Neural progenitor cell (in vitro differentiated cells): ENCODE results near the gene TRAK2. TPM values are rescaled to one million over a fixed set of nuclear protein-coding genes. Genes with fewer than 3 reads are reported as not detected.
"Not testable (repeated sequence)": the region's sequence is repeated elsewhere in the genome, so short reads cannot be mapped to it uniquely, and the experiment has no call there.

ENCODE experiments used
- DNase-seq: peaks from one replicate; pipeline ENCODE4 v3.0.0-alpha.2; 2016; ENCODE audit warnings: low spot score
- H2AFZ ChIP-seq: fragments of 200-600 bp; sonication (generic); replicated peaks from 2 replicates; pipeline ENCODE4 v1.6.1; 2016; ENCODE audit warnings: antibody characterized with exemption
- H3F3A ChIP-seq: fragments of 200-600 bp; sonication (generic); 2 replicates; pipeline ENCODE4 v1.6.1; 2016; ENCODE audit warnings: antibody characterized with exemption, low read depth
- H3K27ac ChIP-seq: fragments of 200-600 bp; sonication (generic); 2 replicates; pipeline ENCODE4 v1.5.1; 2016; ENCODE audit warnings: mild to moderate bottlenecking
- H3K27me3 ChIP-seq: fragments of 200-600 bp; sonication (generic); 2 replicates; pipeline ENCODE4 v1.6.1; 2016; ENCODE audit warnings: mild to moderate bottlenecking, moderate library complexity
- H3K36me3 ChIP-seq: fragments of 200-600 bp; sonication (generic); 2 replicates; pipeline ENCODE4 v1.5.1; 2016
- H3K4me1 ChIP-seq: fragments of 200-600 bp; sonication (generic); 2 replicates; pipeline ENCODE4 v1.6.1; 2016; ENCODE audit warnings: mixed run types
- H3K4me2 ChIP-seq: fragments of 200-600 bp; sonication (generic); 2 replicates; pipeline ENCODE4 v1.6.1; 2016
- H3K4me3 ChIP-seq: fragments of 200-600 bp; sonication (generic); 2 replicates; pipeline ENCODE4 v1.5.1; 2016
- H3K79me2 ChIP-seq: fragments of 200-600 bp; sonication (generic); 2 replicates; pipeline ENCODE4 v1.6.1; 2016; ENCODE audit warnings: low read depth
- H3K9ac ChIP-seq: fragments of 200-600 bp; sonication (generic); 2 replicates; pipeline ENCODE4 v1.6.1; 2016
- H3K9me3 ChIP-seq: fragments of 200-600 bp; sonication (generic); 2 replicates; pipeline ENCODE4 v1.5.1; 2016; ENCODE audit warnings: low read depth
- H4K20me1 ChIP-seq: fragments of 200-600 bp; sonication (generic); 2 replicates; pipeline ENCODE4 v1.6.1; 2016; ENCODE audit warnings: low read depth
- H3K27ac Mint-ChIP-seq: 3 replicates; pipeline ENCODE4 v1.8.0; 2021; ENCODE audit warnings: mixed read lengths
- H3K27me3 Mint-ChIP-seq: 2 replicates; pipeline ENCODE4 v1.8.0; 2022; ENCODE audit warnings: low read depth, mild to moderate bottlenecking, inconsistent platforms, moderate library complexity, mixed read lengths; ENCODE audit not compliant: insufficient read depth
- H3K36me3 Mint-ChIP-seq: 3 replicates; pipeline ENCODE4 v1.8.0; 2021; ENCODE audit warnings: mixed read lengths
- H3K4me1 Mint-ChIP-seq: 3 replicates; pipeline ENCODE4 v1.8.0; 2021; ENCODE audit warnings: mixed read lengths
- H3K4me3 Mint-ChIP-seq: 3 replicates; pipeline ENCODE4 v1.8.0; 2021; ENCODE audit warnings: mild to moderate bottlenecking, moderate library complexity, mixed read lengths
- H3K9me3 Mint-ChIP-seq: 3 replicates; pipeline ENCODE4 v1.8.0; 2020; ENCODE audit warnings: mixed read lengths
- EZH2 ChIP-seq: fragments of 200-600 bp; sonication (generic); IDR thresholded peaks from 2 replicates; pipeline ENCODE4 v1.6.1; 2017; ENCODE audit warnings: antibody characterized with exemption, mild to moderate bottlenecking, moderate library complexity
- EZH2phosphoT487 ChIP-seq: fragments of 200-600 bp; sonication (generic); IDR thresholded peaks from 2 replicates; pipeline ENCODE4 v1.6.1; 2017; ENCODE audit warnings: antibody characterized with exemption
- total RNA-seq: library from RNA; depleted of rRNA; stranded (reverse); fragments of >200 nt; gene quantifications from 2 replicates; pipeline ENCODE4 v1.2.3, GENCODE V29; 2015; ENCODE audit warnings: low replicate concordance
- TF ChIP-seq, protein P1 (sequence below): fragments of 200-600 bp; sonication (generic); IDR thresholded peaks from 2 replicates; pipeline ENCODE4 v1.5.1; 2017; ENCODE audit warnings: antibody characterized with exemption, mild to moderate bottlenecking

The TRAK2 gene
- total RNA-seq, 1 donor from 2014 or later, result 7.1 TPM

DNA sequence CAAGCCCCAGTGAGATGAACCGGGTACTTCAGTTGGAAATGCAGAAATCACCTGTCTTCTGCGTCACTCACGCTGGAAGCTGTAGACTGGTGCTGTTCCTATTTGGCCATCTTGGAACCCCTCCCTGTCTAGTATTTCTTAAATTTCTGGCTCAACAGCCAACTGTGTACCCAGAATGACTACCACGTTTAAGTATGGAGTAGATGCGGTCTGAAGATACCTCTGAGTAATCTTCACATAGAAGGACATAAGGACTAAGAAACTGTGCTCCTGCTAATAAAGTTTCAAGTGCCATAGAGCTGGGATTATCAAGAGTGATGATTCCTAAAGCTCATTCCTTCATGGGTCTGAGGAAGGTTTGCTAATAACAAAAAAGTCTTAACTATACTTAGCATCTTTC, 20.4 kb downstream of the TRAK2 start:
- H3K9me3 ChIP-seq, result no peaks in the 10 kb centered on the region
- no peak overlapping the region for H3K4me2 ChIP-seq
- Mint-ChIP-seq H3K27me3 (peaks cover 2% of the 10 kb centered on the region), H3K9me3 (peaks cover 30% of the 10 kb centered on the region), H3K4me3 (no peak overlapping the region), H3K36me3 (peaks cover 11% of the 10 kb centered on the region), H3K4me1 (no peaks in the 10 kb centered on the region), H3K27ac (no peak overlapping the region)
- no peaks in the 10 kb centered on the region for H3K36me3 ChIP-seq
- no peak for DNase-seq
- H3K9ac ChIP-seq, result no peak overlapping the region
- no peaks in the 10 kb centered on the region for H3K79me2 ChIP-seq
- no peaks in the 10 kb centered on the region for H4K20me1 ChIP-seq
- no peak overlapping the region for H3K27ac ChIP-seq
- H3K27me3 ChIP-seq, result no peaks in the 10 kb centered on the region
- H3F3A ChIP-seq, result no peaks in the 10 kb centered on the region
- TF ChIP-seq EZH2 (no peak), EZH2phosphoT487 (no peak)
- TF ChIP-seq, protein P1, sequence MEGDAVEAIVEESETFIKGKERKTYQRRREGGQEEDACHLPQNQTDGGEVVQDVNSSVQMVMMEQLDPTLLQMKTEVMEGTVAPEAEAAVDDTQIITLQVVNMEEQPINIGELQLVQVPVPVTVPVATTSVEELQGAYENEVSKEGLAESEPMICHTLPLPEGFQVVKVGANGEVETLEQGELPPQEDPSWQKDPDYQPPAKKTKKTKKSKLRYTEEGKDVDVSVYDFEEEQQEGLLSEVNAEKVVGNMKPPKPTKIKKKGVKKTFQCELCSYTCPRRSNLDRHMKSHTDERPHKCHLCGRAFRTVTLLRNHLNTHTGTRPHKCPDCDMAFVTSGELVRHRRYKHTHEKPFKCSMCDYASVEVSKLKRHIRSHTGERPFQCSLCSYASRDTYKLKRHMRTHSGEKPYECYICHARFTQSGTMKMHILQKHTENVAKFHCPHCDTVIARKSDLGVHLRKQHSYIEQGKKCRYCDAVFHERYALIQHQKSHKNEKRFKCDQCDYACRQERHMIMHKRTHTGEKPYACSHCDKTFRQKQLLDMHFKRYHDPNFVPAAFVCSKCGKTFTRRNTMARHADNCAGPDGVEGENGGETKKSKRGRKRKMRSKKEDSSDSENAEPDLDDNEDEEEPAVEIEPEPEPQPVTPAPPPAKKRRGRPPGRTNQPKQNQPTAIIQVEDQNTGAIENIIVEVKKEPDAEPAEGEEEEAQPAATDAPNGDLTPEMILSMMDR, result no peak
- no peaks in the 10 kb centered on the region for H3K4me1 ChIP-seq
- no peak overlapping the region for H3K4me3 ChIP-seq
- no peak overlapping the region for H2AFZ ChIP-seq

DNA sequence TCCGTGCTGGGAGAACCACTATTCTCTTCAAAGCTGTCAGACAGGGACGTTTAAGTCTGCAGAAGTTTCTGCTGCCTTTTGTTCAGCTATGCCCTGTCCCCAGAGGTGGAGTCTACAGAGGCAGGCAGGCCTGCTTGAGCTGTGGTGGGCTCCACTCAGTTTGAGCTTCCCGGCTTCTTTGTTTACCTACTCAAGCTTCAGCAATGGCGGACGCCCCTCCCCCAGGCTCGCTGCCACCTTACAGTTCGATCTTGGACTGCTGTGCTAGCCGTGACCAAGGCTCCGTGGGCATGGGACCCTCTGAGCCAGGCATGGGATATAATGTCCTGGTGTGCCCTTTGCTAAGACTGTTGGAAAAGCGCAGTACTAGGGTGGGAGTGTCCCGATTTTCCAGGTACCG, 20.9 kb downstream of the TRAK2 start:
- H3K79me2 ChIP-seq, H3K9ac ChIP-seq, H3K4me2 ChIP-seq, H3K27ac Mint-ChIP-seq, H2AFZ ChIP-seq, H4K20me1 ChIP-seq, H3K27me3 ChIP-seq, H3K9me3 ChIP-seq, H3K4me3 ChIP-seq, H3K4me1 ChIP-seq, H3K36me3 ChIP-seq, H3F3A ChIP-seq, H3K4me3 Mint-ChIP-seq, DNase-seq, H3K27ac ChIP-seq, H3K27me3 Mint-ChIP-seq, H3K4me1 Mint-ChIP-seq: not testable (repeated sequence)
- Mint-ChIP-seq H3K36me3 (peaks cover 11% of the 10 kb centered on the region), H3K9me3 (peaks cover 30% of the 10 kb centered on the region)

DNA sequence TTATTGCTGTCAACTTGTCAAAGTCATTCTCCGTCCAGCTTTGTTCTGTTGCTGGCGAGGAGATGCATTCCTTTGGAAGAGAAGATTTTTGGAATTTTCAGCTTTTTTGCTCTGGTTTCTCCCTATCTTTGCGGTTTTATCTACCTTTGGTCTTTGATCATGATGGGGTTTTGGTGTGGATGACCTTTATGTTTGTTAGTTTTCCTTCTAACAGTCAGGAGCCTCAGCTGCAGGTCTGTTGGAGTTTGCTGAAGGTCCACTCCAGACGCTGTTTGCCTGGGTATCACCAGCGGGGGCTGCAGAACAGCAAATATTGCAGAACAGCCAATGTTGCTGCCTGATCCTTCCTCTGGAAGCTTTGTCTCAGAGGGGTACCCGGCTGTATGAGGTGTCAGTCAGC, 21.4 kb downstream of the TRAK2 start:
- H3K27ac Mint-ChIP-seq, H3K4me1 Mint-ChIP-seq, H3K4me3 Mint-ChIP-seq, DNase-seq, H3K4me1 ChIP-seq, H3K4me3 ChIP-seq, H4K20me1 ChIP-seq, H3K27me3 ChIP-seq, H2AFZ ChIP-seq, H3F3A ChIP-seq, H3K79me2 ChIP-seq, H3K27ac ChIP-seq, H3K9me3 ChIP-seq, H3K4me2 ChIP-seq, H3K9ac ChIP-seq, H3K36me3 ChIP-seq, H3K27me3 Mint-ChIP-seq: not testable (repeated sequence)
- Mint-ChIP-seq H3K9me3 (peaks cover 30% of the 10 kb centered on the region), H3K36me3 (peaks cover 11% of the 10 kb centered on the region)

DNA sequence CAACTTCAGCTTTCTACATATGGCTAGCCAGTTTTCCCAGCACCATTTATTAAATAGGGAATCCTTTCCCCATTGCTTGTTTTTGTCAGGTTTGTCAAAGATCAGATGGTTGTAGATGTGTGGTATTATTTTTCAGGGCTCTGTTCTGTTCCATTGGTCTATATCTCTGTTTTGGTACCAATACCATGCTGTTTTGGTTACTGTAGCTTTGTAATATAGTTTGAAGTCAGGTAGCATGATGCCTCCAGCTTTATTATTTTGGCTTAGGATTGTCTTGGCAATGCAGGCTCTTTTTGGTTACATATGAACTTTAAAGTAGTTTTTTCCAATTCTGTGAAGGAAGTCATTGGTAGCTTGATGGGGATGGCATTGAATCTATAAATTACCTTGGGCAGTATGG, 22.9 kb downstream of the TRAK2 start:
- H3K36me3 Mint-ChIP-seq, result peaks cover 11% of the 10 kb centered on the region
- H3F3A ChIP-seq, H3K27ac ChIP-seq, H3K4me1 Mint-ChIP-seq, H3K79me2 ChIP-seq, DNase-seq, H3K9ac ChIP-seq, H3K4me1 ChIP-seq, H4K20me1 ChIP-seq, H3K27ac Mint-ChIP-seq, H3K27me3 Mint-ChIP-seq, H3K4me3 Mint-ChIP-seq, H3K9me3 ChIP-seq, H3K4me3 ChIP-seq, H3K27me3 ChIP-seq, H3K4me2 ChIP-seq, H2AFZ ChIP-seq, H3K36me3 ChIP-seq: not testable (repeated sequence)
- H3K9me3 Mint-ChIP-seq, result peaks cover 30% of the 10 kb centered on the region

DNA sequence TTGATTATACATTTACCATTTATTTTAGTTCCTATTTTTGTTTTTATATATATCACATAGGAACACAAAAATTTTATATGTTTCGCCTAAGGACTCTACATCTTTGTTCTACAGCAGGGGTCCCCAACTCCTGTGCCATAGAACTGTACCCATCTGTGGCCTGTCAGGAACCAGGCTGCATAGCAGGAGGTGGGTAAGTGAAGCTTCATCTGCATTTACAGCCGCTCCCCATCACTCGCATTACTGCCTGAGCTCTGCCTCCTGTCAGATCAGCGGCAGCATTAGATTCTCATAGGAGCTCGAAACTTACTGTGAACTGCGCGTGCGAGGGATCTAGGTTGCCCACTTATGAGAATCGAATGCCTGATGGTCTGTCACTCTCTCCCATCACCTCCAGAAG, 25.3 kb downstream of the TRAK2 start:
- H3K79me2 ChIP-seq, result no peaks in the 10 kb centered on the region
- no peaks in the 10 kb centered on the region for H3K4me1 ChIP-seq
- Mint-ChIP-seq H3K36me3 (peaks cover 5% of the 10 kb centered on the region), H3K27me3 (no peaks in the 10 kb centered on the region), H3K27ac (no peak overlapping the region), H3K4me1 (peaks cover 7% of the 10 kb centered on the region), H3K9me3 (peaks cover 25% of the 10 kb centered on the region), H3K4me3 (no peak overlapping the region)
- no peaks in the 10 kb centered on the region for H4K20me1 ChIP-seq
- no peaks in the 10 kb centered on the region for H3K9me3 ChIP-seq
- no peaks in the 10 kb centered on the region for H3K36me3 ChIP-seq
- no peaks in the 10 kb centered on the region for H3K27me3 ChIP-seq
- DNase-seq, result no peak
- H3K9ac ChIP-seq, result no peak overlapping the region
- no peak overlapping the region for H3K4me3 ChIP-seq
- H3K27ac ChIP-seq, result no peak overlapping the region
- no peak overlapping the region for H3K4me2 ChIP-seq
- TF ChIP-seq, protein P1, result no peak
- no peak for TF ChIP-seq EZH2phosphoT487
- no peak overlapping the region for H2AFZ ChIP-seq
- no peaks in the 10 kb centered on the region for H3F3A ChIP-seq
